Cardiac septum (tissue), 1 donor: ENCODE measurements around the gene CTBP1. TPM values are rescaled to one million over a fixed set of nuclear protein-coding genes. Genes with fewer than 3 reads are reported as not detected.
A peak's percentile ranks its signal among the peaks of the same experiment; 100 is the strongest.

Experiments used
- DNase-seq: peaks from one replicate; pipeline ENCODE4 v3.0.0-alpha.2; 2020; ENCODE audit warnings: low spot score
- intact Hi-C: fragments of 100-400 bp; cut with DNase I; formaldehyde crosslinking; loops from one replicate; pipeline ENCODE4 v1.14.0; 2022
- total RNA-seq: library from RNA; stranded (reverse); fragmentation: NEBNext Ultra II Directional; extraction: Animal tissue kit (Norgen Biotek cat#: 25700); gene quantifications from one replicate; pipeline ENCODE4 v1.2.1, GENCODE V29; 2021
- donor health status: DM: no; HTN: no; CAD: no.

Gene CTBP1
- total RNA-seq, 1 donor from 2014 or later: 129 TPM

DNA sequence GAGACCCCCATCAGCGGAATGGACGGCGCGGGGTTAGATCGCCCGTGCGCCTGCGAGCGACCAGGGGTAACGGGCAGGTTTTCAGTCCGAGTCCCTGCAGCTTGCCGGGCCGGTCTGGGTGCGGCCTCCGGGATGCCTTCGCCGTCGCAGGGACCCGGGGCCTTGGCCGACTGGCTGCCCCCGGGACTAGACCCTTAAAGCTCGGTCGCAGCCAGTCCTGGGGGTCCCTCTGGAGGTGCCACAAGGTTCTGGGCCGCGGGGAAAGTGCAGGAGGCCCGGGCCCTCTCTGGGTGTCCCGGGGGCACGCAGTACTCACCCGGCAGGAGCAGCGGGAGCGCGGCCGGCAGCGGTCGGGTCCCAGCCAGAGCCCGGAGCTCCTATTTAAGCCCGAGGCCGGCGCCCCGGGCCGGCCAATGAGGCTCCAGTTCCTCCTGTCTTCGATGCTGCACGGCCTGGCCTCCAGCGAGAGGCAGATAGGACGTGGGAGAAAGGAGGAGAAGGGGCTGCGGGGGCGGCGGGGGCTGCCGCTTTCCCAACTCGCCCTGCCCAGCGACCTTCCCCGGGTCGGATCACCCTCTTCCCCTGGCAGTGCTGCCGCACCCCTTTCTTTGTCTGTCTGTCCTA, 76.6 kb downstream of the CTBP1 start, which contains the start of gene SPON2:
TSS of gene SPON2 (minus strand) at position 356 of the 624 bp plus-strand sequence.
- intact Hi-C loops: no loop called here
- peak; percentile 73 for DNase-seq

DNA sequence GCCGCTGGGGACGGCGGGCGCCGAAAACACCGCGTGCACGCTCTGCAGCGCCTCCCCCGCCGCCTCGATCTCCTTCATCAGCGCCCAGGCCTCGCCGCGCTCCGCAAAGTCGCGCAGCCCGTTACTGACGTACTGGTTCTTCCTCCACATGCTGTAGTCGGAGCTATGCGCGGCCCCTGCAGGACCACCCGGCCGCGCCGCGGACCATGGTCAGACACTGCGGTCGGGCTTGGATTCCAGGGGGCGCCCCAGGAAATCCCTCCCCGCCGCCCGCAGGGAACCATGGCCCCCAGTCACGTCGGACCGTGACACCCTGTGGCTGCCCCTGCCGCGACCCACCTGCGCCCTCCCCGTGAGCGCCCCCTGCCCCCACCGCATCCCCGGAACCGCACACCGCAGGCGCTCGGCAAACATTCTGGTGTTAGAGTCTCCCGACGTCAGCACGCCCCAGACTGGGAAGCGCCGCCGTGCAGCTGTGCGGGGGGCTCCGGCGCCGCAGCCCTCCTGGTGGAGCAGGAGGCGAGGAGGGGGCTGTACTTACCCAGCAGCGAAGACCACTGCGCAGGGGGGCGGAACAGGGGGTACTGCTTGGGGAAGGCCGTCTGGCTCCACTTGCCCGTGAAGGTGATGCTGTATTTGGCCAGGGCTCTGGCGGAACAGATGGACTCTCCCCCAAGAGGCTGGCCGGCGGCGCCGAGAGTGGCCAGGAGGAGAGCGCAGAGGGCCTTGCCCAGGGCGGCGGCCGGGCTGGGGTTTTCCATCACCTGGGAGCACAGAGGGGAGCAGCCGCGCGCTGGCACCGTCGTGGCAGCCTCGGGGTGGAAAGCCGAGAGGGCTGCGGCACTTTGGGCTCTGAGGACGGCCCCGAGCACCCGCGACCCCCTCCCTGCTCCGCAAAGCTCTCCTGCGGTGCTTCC, 77.4 kb downstream of the CTBP1 start:
- DNase-seq: peak; percentile 72
- intact Hi-C loops: no loop called here

DNA sequence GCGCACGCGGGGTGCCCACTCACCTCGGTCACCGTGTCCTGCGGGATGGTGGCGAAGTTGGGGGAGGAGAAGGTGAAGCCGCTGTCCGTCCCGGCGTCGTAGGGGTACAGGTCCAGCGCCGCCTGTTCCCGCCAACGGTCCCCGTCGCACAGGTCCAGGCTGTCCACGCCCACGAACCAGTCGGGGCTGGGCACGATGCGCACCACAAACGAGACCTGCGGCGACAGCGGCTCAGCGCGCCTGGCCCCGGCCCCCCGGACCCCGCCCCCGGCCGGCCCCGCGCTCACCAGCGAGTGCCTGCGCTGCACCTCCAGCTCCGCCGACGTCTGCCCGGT, 78.0 kb downstream of the CTBP1 start:
- no peak for DNase-seq
- intact Hi-C loops: no loop called here

- DNase-seq: no peak
- intact Hi-C loops: no loop called here
Observed at GRCh38 chr4:1170156-1170975, 78.6 kb downstream of the CTBP1 start.

- intact Hi-C loops: loop anchor here (5.0 kb wide), 2 partner anchors 78 to 183 kb away; partner anchors contain the start of gene CTBP1
- DNase-seq: peak; percentile 75
Observed at GRCh38 chr4:1169691-1170096, 79.2 kb downstream of the CTBP1 start.

DNA sequence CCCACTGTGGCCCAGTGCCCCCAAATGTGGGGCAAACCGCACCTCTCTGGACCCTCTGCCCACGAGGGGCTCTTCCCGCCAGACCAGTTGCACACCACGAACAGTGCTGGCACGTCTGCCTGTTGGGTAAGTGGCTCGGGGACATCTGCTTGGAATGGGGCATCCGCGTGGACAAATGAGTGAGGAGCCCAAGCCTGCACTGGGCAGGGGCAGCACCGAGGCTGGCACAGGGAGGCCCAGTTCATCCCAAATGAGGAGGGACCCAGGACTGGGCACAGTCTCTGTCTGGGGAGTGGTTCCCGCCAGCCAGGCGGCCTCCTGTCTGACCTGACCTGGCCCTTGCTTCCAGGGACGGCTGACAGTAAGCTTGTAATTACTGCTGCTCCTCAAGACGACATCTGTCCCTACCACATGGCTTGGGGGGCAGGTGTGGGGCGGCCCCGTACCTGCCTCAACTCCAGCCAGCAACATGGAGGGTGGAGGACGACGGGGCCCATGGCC, 79.7 kb downstream of the CTBP1 start:
- intact Hi-C loops: loop anchor here (5.0 kb wide), 2 partner anchors 78 to 183 kb away; partner anchors contain the start of gene CTBP1
- no peak for DNase-seq

DNA sequence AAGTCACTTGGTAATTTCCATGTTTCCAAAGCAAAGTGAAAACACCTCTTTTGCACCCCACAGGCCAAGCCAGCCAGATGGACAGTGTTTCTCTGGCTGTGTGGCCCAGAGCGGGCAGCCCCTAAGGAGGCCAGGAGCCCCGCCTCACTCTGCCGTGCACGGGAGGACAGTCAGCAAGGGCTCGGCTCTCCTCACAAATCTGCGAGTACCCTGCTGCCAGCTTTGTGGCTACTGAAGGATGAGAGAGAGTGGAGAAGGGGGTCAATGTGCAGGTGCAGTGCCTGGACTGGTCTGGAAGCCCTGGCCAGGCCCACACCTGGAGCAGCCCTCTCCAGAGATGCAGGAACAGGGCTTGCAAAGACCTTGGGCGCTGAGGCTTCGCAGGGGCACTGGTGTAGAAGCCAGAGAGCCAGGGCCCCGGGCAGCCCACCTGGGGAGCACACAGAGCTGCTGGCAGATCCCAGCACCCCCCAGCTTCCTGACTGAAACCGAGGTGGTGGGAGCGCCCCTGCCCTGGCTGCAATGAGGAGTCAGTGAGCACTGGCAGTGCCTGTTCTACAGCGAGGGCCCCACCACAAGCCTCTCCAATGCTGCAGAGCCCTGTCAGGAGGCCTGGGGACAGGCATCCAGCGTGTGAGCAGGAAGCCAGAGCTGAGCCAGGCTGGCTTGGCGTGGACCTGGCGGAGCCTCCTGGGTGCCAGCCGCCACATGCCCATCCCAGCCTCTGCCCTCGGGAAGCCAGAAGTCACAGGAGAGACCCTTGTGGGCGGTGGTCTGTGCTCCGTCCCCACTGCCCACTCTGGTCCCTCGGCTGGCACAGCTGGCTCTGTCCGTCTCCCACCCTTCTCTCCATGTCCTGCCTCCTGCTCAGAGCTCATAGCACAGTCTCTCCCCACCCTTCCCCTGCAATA, 80.5 kb downstream of the CTBP1 start:
- intact Hi-C loops: loop anchor here (5.0 kb wide), 2 partner anchors 79 to 184 kb away; partner anchors contain the start of gene CTBP1

DNA sequence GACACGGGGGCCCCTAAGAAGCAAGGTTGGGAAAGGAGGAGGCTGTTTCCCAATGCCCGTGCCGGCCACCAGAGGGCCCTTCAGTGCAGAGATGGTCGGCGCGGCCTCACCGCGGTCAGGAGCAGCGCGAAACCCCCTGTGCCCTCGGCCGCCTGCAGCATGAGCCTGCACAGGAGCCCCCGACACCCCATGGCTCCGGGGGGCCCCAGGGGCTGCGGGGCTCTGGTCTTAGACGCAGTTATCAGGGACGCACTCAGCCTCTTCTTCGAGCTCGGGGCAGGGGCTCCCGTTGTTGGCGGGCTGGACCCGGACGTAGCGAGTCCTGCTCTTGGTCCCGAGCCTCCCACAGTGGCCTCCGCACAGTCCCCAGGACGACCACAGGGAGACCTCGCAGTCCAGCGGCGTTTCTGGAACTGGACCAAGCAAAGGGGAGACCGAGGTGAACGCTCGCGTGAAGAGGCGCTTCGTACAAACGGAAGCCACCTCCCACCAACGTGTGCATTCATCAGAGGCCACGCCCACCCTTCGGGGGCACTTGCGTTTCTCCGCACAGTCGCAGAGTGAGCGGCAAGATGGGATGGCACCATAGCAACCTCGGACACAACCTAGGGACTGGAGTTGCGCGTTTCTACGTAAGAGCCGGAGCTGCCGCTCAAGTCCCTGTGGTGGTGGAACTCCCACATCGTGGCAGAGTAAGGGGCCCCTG, 81.5 kb downstream of the CTBP1 start:
- peak; percentile 91 for DNase-seq
- intact Hi-C loops: loop anchor here (2.0 to 5.0 kb wide), 4 partner anchors 65 to 185 kb away; partner anchors contain the start of gene CTBP1

More for the DNA sequence above, 80.5 kb downstream of the CTBP1 start:
- DNase-seq: no peak

DNA sequence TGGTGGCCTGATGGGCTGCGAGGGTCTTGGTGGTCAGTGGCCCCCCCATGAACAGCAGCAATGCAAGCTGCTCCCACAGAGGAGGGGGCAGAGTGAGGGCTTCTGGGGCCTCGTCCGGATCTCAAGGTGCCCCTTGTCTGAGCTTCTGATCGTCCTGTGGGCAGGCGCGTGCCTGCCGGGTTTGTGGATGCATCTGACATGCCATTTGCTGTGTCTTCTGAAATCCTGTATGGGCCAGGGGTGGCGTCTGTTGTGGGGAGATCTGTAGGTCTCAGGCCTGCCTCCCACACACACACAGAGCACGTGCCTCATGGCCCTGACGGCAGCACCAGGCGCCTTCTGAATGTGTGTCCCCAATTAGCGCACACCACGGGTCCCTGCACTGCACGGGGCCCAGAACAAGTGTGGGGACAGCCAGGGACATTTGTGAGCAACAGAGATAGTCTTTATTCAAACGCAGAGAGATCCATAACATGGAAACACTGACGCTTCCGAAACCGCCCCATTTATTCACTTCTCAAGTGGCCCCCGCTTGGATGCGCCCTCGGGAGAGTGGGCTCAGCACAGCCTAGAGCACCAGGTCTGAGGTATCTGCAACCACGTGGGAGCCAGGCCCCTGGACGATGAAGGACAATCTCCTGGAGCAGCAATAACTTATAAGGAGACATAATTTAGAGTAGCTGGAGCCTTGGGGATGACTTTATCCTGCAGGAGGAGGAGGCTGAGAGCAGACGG, 82.3 kb downstream of the CTBP1 start:
- no peak for DNase-seq
- intact Hi-C loops: loop anchor here (2.0 to 5.0 kb wide), 4 partner anchors 66 to 186 kb away; partner anchors contain the start of gene CTBP1

- intact Hi-C loops: loop anchor here (5.0 kb wide), 2 partner anchors 82 to 187 kb away; partner anchors contain the start of gene CTBP1
- no peak for DNase-seq
Observed at GRCh38 chr4:1164956-1165545, 83.9 kb downstream of the CTBP1 start.

DNA sequence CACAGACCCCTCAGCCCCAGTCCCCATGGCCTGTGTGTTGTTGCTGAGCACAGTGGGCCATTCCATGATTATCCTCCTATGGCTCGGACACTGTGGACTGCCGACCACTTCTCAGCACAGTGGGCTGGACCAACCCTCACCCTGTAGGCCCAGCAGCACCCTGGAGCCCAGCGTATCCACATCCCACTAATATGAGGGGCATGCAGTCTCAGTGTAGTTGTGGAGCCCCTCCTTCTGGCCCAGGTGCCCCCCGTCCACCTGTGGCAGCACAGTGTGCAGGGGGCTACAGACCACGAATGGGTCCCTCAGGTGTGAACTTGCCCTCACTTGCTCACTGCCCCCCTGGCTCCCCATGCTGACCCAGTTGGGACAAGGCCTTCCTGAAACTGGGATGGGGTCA, 84.5 kb downstream of the CTBP1 start:
- peak; percentile 69 for DNase-seq

GRCh38 chr4:1164040-1164439, 84.9 kb downstream of the CTBP1 start:
- intact Hi-C loops: no loop called here
- DNase-seq: no peak

More for the DNA sequence above, 84.5 kb downstream of the CTBP1 start:
- intact Hi-C loops: no loop called here

Other genes with a start within 250 kb of the CTBP1 start
- gene FGFRL1, start 237.5 kb downstream of the CTBP1 start, total RNA-seq: 28.1 TPM
- gene RNF212, start 135.6 kb downstream of the CTBP1 start, total RNA-seq: 1.4 TPM
- gene SPON2, start 76.5 kb downstream of the CTBP1 start, total RNA-seq: 19.8 TPM
- 55.2 TPM for gene MAEA, start 40.8 kb upstream of the CTBP1 start, total RNA-seq
- 10.4 TPM for gene UVSSA, start 98.1 kb upstream of the CTBP1 start, total RNA-seq
- not detected for gene NKX1-1, start 157.3 kb upstream of the CTBP1 start, total RNA-seq